ENCODE results near the gene RABEPK.

RABEPK gene

GRCh38 chr9:125255781-125256391 is 55.5 kb downstream of the RABEPK start:
- no peak for DNase-seq

GRCh38 chr9:125258160-125258785 is 57.9 kb downstream of the RABEPK start:
- no peak for DNase-seq

- no peak for DNase-seq
Measured at GRCh38 chr9:125258832-125259534, 58.6 kb downstream of the RABEPK start.

GRCh38 chr9:125260561-125260960 is 60.2 kb downstream of the RABEPK start:
- no peak for DNase-seq

DNA sequence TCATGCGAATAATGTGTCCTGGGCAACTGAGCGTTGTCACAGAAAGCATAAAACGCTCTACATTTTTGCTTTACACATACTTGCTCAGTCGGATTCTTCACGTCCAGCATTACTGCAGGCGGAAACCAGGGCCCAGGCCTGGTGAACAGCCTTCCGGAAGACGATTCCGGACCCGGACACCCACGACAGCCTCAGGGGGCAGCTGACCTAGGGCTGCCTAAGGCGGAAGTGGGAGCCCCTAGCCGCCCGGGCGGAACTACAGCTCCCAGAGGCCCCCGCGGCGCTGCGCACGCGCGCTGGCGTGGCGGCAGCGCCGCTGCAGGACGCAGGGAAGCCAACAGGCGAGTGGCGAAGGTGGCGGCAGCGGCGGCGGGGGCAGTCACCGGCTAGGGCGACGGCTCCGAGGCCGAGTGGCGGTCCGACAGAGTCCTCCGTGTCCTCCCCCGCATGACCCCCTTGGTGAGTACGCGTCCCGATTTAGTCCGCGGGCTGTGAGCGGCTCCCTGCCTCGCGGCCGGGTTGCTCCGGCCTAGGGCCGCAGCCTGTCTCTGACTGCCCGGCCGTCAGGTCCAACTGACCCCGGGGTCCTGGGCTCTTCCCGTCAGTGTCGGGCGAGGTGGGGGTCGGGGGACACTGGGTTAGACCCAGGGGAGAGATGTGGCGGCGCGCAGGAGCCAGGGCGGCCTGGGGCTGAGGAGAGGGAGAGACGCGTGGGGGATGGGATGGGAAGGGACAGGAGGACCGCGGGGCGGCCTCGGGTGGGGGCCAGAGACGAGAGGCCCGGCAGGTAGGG is 61.4 kb downstream of the RABEPK start, which contains the start of gene GAPVD1:
Gene GAPVD1, plus strand, starts transcription at position 326 of the 793 bp plus-strand sequence. CDS start 37,096 bp downstream, outside the sequence.
- DNase-seq, result peak; percentile 95

DNA sequence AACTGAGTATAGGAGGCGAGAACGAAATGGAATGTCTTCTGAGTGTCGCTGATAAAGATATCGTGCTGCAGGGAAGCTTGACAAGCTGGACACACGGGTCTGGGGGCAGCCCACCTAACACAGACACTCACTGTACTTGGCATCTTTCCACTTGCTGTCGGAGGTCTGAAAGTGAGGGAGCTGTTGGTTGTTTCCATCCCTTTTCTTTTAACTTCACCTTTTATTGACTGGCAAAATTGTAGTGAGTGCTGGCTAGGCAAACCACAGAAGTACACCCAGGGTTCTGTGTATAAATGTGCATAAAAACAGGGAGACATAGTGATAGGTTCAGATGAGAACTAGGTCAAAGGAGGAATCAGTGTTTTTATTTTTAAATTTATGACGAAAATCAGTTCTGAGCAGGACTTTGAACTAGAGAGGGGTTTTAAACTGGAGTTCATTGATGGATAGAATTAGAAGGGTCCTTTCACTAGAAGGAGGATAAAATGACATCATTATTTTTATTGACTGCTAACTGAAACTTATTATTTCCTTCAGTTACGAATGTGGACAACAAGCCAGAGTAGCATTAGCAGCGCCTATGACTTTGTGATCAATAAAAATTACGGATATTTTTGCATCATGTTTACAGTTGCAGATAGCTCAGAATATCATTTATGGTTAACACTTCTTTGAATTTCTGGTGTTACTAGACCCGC is 62.1 kb downstream of the RABEPK start:
- DNase-seq, result peak; percentile 10

DNA sequence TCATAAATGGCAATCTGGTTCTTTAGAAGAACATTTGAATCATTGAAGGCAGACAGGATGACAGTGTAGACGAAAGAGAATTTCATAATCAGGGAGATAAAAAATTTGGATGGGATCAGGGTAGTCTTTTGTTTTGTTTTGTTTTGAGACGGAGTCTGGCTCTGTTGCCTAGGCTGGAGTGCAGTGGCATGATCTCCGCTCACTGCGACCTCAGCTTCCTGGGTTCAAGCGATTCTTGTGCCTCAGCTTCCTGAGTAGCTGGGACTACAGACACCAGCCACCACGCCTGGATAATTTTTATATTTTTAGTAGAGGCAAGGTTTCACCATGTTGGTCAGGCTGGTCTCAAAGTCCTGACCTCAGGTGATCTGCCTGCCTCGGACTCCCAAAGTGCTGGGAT is 63.7 kb downstream of the RABEPK start:
- peak; percentile 23 for DNase-seq

- DNase-seq, result no peak
Measured at GRCh38 chr9:125268394-125269013, 68.2 kb downstream of the RABEPK start.

DNA sequence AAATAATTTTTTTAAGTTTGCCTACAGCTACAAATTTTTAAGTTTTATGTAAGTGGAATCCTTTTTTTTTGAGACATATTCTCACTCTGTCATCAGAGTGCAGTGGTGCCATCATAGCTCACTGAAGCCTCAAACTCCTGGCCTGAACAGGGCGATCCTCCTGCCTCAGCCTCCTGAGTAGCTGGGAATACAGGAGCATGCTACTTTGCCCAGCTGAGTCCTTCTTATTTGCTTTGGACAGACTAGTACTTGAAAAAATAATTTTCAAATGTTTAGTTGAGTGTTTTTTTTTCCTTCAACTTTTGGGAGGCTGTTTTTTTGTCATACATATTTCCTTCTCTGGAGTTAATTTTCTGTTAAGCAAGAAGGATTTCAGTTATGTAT is 68.7 kb downstream of the RABEPK start:
- DNase-seq, result no peak

GRCh38 chr9:125271081-125271480 is 70.7 kb downstream of the RABEPK start:
- no peak for DNase-seq

GRCh38 chr9:125272697-125273096 is 72.4 kb downstream of the RABEPK start:
- DNase-seq, result no peak

- DNase-seq, result no peak
Measured at GRCh38 chr9:125276771-125277170, 76.4 kb downstream of the RABEPK start.

DNA sequence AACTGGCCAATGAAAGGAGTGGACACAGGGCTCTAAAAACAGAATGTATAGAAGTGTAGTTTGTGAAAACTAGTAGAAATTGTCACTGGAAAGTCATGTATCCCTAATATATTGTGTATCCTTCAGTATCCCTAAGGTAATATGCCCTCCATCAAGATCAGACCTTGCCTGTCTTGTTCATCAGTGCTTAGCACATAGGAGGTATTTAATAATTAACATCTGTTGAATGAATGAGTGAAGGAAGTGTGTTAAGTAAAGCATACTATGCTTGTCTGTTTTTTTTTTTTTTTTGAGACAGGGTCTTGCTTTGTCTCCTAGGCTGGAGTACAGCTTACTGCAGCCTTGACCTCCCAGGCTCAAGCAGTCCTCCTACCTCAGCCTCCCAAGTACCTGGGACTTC is 77.1 kb downstream of the RABEPK start:
- no peak for DNase-seq

GRCh38 chr9:125280945-125281344 is 80.6 kb downstream of the RABEPK start:
- no peak for DNase-seq
